Measurements from ENCODE around the gene BMP15. TPM values are rescaled to one million over a fixed set of nuclear protein-coding genes. Genes with fewer than 3 reads are reported as not detected.

Gene BMP15
- total and polyA plus RNA-seq, 2 donors (not counting 3 experiments of a cell fraction or from before 2014, with no cell fraction given), result not detected

DNA sequence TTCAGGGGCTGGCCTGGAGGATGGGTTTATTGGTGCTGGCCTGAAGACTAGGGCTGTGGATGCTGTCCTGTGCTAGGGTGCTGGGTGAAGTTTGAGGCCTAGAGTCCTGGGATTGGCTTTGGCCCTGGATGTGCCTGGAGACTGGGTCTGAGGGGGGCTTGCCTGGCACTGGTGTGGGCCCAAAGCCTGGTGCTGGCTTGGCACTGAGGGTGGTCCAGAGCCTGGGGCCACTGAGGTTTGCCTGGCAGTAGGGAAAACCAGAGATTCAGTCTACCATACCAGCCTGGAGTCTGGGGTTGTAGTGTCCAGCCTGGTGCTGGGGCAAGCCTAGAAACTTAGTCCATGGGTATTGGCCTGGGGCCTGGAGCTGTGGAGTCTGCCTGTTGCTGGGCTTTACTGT lies 16.6 kb downstream of the BMP15 start:
- no peak overlapping the region for H3K4me2 ChIP-seq (ENCODE audit: insufficient read depth, low read length)
- H3K27me3 ChIP-seq (ENCODE audit: control insufficient read depth in 2 of 2, insufficient read depth in 2 of 2, low read length in 2 of 2), result no peaks in the 10 kb centered on the region
- no peaks in the 10 kb centered on the region for H3K79me2 ChIP-seq (ENCODE audit: control insufficient read depth, insufficient read depth, low read length)
- intact Hi-C loops (cut with micrococcal nuclease), result no loop called here
- FAIRE-seq, result no peak
- no peak for DNase-seq (ENCODE audit: low read depth, low spot score)
- dilution Hi-C loops (cut with MboI; ENCODE audit: extremely low pct_ligation_motif_present, low sequenced_read_pairs), result no loop called here
- CTCF ChIA-PET, result no interaction called here
- H4K20me1 ChIP-seq (replicated peaks; ENCODE audit: control insufficient read depth, extremely low read depth, insufficient read depth, low read length), result no peaks in the 10 kb centered on the region
- H3K36me3 ChIP-seq (ENCODE audit: control insufficient read depth in 2 of 2, extremely low read depth in 1 of 2, insufficient read depth in 2 of 2, low read length in 2 of 2), result no peaks in the 10 kb centered on the region
- H3K27ac ChIP-seq (ENCODE audit: insufficient read depth, low read depth, low read length), result no peak overlapping the region
- H3K9ac ChIP-seq (replicated peaks; ENCODE audit: extremely low read depth, insufficient read depth, low read length), result no peak overlapping the region
- no peak overlapping the region for H2AFZ ChIP-seq (ENCODE audit: low read depth, low read length)
- H3K9me1 ChIP-seq (replicated peaks; ENCODE audit: control insufficient read depth, extremely low read depth, insufficient read depth, low read length), result no peaks in the 10 kb centered on the region
- no TSS peak for BruUV-seq (replicated peaks)
- no peaks in the 10 kb centered on the region for H3K4me1 ChIP-seq (ENCODE audit: control insufficient read depth, extremely low read depth, insufficient read depth, low read length)
- TF ChIP-seq MYC (IDR thresholded peaks at IDR 0.05; ENCODE audit: low read depth, low read length) (no peak), GATA2 (IDR thresholded peaks at IDR 0.05; ENCODE audit: insufficient read depth, insufficient read length, low read depth, low read length) (no peak), POLR2AphosphoS5 (IDR thresholded peaks at IDR 0.05; ENCODE audit: insufficient read depth, low read depth, low read length) (no peak), JUN (IDR thresholded peaks at IDR 0.05; ENCODE audit: borderline replicate concordance, insufficient read depth, insufficient read length, low read depth) (no peak), POLR2A (IDR thresholded peaks at IDR 0.05; ENCODE audit: low read depth, low read length) (no peak)
- TF ChIP-seq, protein P1, sequence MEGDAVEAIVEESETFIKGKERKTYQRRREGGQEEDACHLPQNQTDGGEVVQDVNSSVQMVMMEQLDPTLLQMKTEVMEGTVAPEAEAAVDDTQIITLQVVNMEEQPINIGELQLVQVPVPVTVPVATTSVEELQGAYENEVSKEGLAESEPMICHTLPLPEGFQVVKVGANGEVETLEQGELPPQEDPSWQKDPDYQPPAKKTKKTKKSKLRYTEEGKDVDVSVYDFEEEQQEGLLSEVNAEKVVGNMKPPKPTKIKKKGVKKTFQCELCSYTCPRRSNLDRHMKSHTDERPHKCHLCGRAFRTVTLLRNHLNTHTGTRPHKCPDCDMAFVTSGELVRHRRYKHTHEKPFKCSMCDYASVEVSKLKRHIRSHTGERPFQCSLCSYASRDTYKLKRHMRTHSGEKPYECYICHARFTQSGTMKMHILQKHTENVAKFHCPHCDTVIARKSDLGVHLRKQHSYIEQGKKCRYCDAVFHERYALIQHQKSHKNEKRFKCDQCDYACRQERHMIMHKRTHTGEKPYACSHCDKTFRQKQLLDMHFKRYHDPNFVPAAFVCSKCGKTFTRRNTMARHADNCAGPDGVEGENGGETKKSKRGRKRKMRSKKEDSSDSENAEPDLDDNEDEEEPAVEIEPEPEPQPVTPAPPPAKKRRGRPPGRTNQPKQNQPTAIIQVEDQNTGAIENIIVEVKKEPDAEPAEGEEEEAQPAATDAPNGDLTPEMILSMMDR (IDR thresholded peaks at IDR 0.05; ENCODE audit: extremely low read depth in 1 of 2, insufficient read depth in 1 of 2, low read depth in 1 of 2, low read length in 2 of 2), result no peak
- TF ChIP-seq, protein P2, sequence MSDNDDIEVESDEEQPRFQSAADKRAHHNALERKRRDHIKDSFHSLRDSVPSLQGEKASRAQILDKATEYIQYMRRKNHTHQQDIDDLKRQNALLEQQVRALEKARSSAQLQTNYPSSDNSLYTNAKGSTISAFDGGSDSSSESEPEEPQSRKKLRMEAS (IDR thresholded peaks at IDR 0.05; ENCODE audit: insufficient read depth, insufficient read length), result no peak
- H3K9me3 ChIP-seq (replicated peaks; ENCODE audit: control insufficient read depth, insufficient read depth, low read length), result no peaks in the 10 kb centered on the region
- POLR2A ChIA-PET, result no interaction called here
- no peak overlapping the region for H3K4me3 ChIP-seq (replicated peaks in 1 of 3; ENCODE audit: insufficient read depth in 1 of 3, low read depth in 1 of 3, low read length in 3 of 3)
